ENCODE measurements around the gene FHL3.

The FHL3 gene

GRCh38 chr1:37958690-37959089 is 46.6 kb downstream of the FHL3 start:
- DNase-seq (ENCODE audit: low spot score), result no peak
- TF ChIP-seq CTCF (IDR thresholded peaks at IDR 0.05; ENCODE audit: extremely low read depth, missing control alignments), result no peak

GRCh38 chr1:37955685-37956084 is 49.6 kb downstream of the FHL3 start:
- no peak for DNase-seq (ENCODE audit: low spot score)
- no peak for TF ChIP-seq CTCF (IDR thresholded peaks at IDR 0.05; ENCODE audit: extremely low read depth, missing control alignments)

- no peak for DNase-seq (ENCODE audit: low spot score)
- TF ChIP-seq CTCF (IDR thresholded peaks at IDR 0.05; ENCODE audit: extremely low read depth, missing control alignments), result no peak
Observed at GRCh38 chr1:37954316-37954971, 50.9 kb downstream of the FHL3 start.

- no peak for TF ChIP-seq CTCF (IDR thresholded peaks at IDR 0.05; ENCODE audit: extremely low read depth, missing control alignments)
- no peak for DNase-seq (ENCODE audit: low spot score)
Observed at GRCh38 chr1:37952738-37953137, 52.6 kb downstream of the FHL3 start.

GRCh38 chr1:37951783-37952624 is 53.3 kb downstream of the FHL3 start:
- no peak for TF ChIP-seq CTCF (IDR thresholded peaks at IDR 0.05; ENCODE audit: extremely low read depth, missing control alignments)
- DNase-seq (ENCODE audit: low spot score), result no peak

- no peak for TF ChIP-seq CTCF (IDR thresholded peaks at IDR 0.05; ENCODE audit: extremely low read depth, missing control alignments)
- DNase-seq (ENCODE audit: low spot score), result no peak
Observed at GRCh38 chr1:37951041-37951782, 54.1 kb downstream of the FHL3 start.

All from GM20000 (cell line).